ENCODE measurements around the gene RAB11A.

RAB11A gene

DNA sequence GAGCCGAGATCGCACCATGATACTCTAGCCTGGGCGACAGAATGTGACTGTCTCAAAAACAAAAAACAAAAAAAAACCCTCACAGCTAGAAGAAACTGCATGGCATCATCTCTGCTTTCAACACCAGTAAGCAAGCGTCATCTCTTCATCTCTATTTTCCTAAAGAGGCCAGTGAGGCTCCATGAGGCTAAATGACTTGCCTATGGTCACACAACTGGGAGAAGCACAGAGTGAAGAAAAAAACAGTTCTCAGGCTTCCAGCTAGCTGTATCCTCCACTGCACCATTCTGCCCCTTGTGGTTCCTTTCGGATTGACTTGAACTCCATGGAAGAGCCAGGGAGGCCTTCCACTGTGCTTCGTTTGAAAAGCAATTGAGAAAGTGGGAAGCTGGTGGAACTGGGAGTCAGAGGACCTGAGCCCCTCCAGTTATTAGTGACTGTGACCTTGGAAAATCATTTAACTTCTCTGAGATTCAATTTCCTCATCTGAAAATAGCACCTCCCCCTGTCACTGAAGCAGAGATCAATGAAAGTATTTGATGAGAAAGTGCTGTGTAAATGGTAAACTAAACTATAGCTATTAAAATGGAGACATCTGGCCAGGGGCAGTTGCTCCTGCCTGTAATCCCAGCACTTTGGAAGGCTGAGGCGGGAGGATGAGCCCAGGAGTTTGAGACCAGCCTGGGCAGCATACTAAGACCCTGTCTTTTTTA lies 45.1 kb upstream of the RAB11A start:
- Histone ChIP-seq H4K8ac (ENCODE audit: low read length) (no peak overlapping the region), H3K14ac (ENCODE audit: low read length in 2 of 2) (no peak overlapping the region), H2BK120ac (ENCODE audit: low read depth, low read length) (no peak overlapping the region), H3K4me2 (ENCODE audit: low read length, poor library complexity, severe bottlenecking) (no peak overlapping the region), H3K18ac (ENCODE audit: low read depth in 1 of 2, low read length in 2 of 2) (no peak overlapping the region), H3K4ac (ENCODE audit: low read depth in 1 of 2, low read length in 2 of 2) (no peak overlapping the region), H3K27me3 (ENCODE audit: control insufficient read depth in 1 of 2, insufficient read depth in 1 of 2, low read length in 2 of 2) (no peaks in the 10 kb centered on the region), H3K9ac (ENCODE audit: low read length) (peak overlapping the region; percentile 25), H3K36me3 (ENCODE audit: control insufficient read depth in 1 of 2, insufficient read depth in 2 of 2, low read depth in 1 of 2, low read length in 2 of 2) (no peaks in the 10 kb centered on the region), H2BK5ac (ENCODE audit: low read depth, low read length, poor library complexity, severe bottlenecking) (no peak overlapping the region), H2BK15ac (ENCODE audit: low read depth, poor library complexity, severe bottlenecking) (no peak overlapping the region), H4K91ac (ENCODE audit: low read length) (no peak overlapping the region), H3K79me1 (replicated peaks; ENCODE audit: low read length, poor library complexity, severe bottlenecking) (no peaks in the 10 kb centered on the region), H2BK12ac (ENCODE audit: low read length in 2 of 2) (no peak overlapping the region), H2AFZ (ENCODE audit: low read depth, low read length) (no peak overlapping the region), H3K4me3 (ENCODE audit: insufficient read depth in 1 of 2, low read depth in 1 of 2, low read length in 2 of 2) (no peak overlapping the region), H2AK5ac (ENCODE audit: low read length, severe bottlenecking) (no peak overlapping the region), H3K9me3 (ENCODE audit: control insufficient read depth, low read length) (no peaks in the 10 kb centered on the region), H3K4me1 (ENCODE audit: control insufficient read depth, insufficient read depth, low read depth, low read length) (no peaks in the 10 kb centered on the region), H3K23ac (ENCODE audit: low read length in 2 of 2) (no peak overlapping the region), H3K27ac (ENCODE audit: low read length, poor library complexity, severe bottlenecking) (no peak overlapping the region)
- WGBS: 69% methylated on average over 7 of the region's 7 CpGs
- peak; percentile 83 for DNase-seq

DNA sequence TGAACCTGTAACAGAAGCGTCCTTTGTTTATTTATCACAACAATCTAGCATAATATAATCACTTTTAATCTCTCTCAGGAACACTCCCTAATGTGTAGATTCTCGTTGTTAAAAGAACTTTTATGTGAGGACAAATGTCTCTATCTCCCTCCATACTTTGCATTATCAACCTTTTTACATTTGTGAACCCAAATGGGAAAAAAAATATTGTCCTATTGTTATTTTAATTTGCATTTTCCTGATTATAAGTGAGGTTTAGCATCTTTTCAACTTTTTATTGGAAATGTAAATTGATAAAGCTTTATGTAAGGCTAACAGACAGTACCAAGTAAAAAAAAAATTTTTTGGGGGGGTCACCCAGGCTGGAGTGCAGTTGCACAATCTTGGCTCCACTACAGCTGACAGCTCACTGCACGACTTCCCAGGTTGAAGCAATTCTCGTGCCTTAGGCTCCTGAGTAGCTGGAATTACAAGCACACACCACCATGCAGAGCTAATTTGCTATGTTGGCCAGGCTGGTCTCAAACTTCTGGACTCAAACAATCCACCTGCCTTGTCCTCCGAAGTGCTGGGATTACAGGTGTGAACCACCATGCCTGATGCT lies 44.2 kb upstream of the RAB11A start:
- no peak overlapping the region for H3K14ac ChIP-seq (ENCODE audit: low read length in 2 of 2)
- WGBS: 78% methylated on average over 5 of the region's 5 CpGs
- no peak overlapping the region for H2AK5ac ChIP-seq (ENCODE audit: low read length, severe bottlenecking)
- H2BK12ac ChIP-seq (ENCODE audit: low read length in 2 of 2): no peak overlapping the region
- H3K4me3 ChIP-seq (ENCODE audit: insufficient read depth in 1 of 2, low read depth in 1 of 2, low read length in 2 of 2): no peak overlapping the region
- no peak overlapping the region for H3K4ac ChIP-seq (ENCODE audit: low read depth in 1 of 2, low read length in 2 of 2)
- no peaks in the 10 kb centered on the region for H3K36me3 ChIP-seq (ENCODE audit: control insufficient read depth in 1 of 2, insufficient read depth in 2 of 2, low read depth in 1 of 2, low read length in 2 of 2)
- DNase-seq: peak; percentile 51
- H3K4me1 ChIP-seq (ENCODE audit: control insufficient read depth, insufficient read depth, low read depth, low read length): peaks cover 2% of the 10 kb centered on the region
- H3K9ac ChIP-seq (ENCODE audit: low read length): no peak overlapping the region
- H3K23ac ChIP-seq (ENCODE audit: low read length in 2 of 2): no peak overlapping the region
- no peaks in the 10 kb centered on the region for H3K79me1 ChIP-seq (replicated peaks; ENCODE audit: low read length, poor library complexity, severe bottlenecking)
- H3K27ac ChIP-seq (ENCODE audit: low read length, poor library complexity, severe bottlenecking): no peak overlapping the region
- H2AFZ ChIP-seq (ENCODE audit: low read depth, low read length): no peak overlapping the region
- H2BK5ac ChIP-seq (ENCODE audit: low read depth, low read length, poor library complexity, severe bottlenecking): no peak overlapping the region
- no peak overlapping the region for H4K91ac ChIP-seq (ENCODE audit: low read length)
- H4K8ac ChIP-seq (ENCODE audit: low read length): no peak overlapping the region
- no peaks in the 10 kb centered on the region for H3K27me3 ChIP-seq (ENCODE audit: control insufficient read depth in 1 of 2, insufficient read depth in 1 of 2, low read length in 2 of 2)
- no peak overlapping the region for H2BK120ac ChIP-seq (ENCODE audit: low read depth, low read length)
- no peak overlapping the region for H3K4me2 ChIP-seq (ENCODE audit: low read length, poor library complexity, severe bottlenecking)
- H2BK15ac ChIP-seq (ENCODE audit: low read depth, poor library complexity, severe bottlenecking): no peak overlapping the region
- H3K9me3 ChIP-seq (ENCODE audit: control insufficient read depth, low read length): no peaks in the 10 kb centered on the region
- no peak overlapping the region for H3K18ac ChIP-seq (ENCODE audit: low read depth in 1 of 2, low read length in 2 of 2)

DNA sequence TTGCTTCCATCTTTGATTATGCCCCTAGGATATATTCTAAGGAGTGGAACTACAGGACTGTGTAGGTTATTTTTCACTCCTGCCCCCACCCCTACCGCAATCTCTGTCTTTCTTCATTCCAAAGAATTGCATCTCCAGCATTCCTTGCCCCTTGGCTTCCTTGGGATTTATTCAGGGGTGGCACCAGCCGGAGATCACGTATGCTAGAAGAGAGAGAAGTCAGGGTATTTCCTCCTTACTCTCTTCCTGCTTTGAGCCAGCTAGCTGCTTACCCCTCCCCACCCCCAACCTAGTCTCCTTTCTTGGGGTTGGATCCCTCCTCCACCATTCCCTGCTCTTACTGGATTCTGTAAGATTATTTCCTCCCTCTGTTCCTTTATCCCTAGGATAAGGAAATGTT lies 42.2 kb upstream of the RAB11A start:
- H3K27me3 ChIP-seq (ENCODE audit: control insufficient read depth in 1 of 2, insufficient read depth in 1 of 2, low read length in 2 of 2): no peaks in the 10 kb centered on the region
- H3K4me3 ChIP-seq (ENCODE audit: insufficient read depth in 1 of 2, low read depth in 1 of 2, low read length in 2 of 2): no peak overlapping the region
- H3K27ac ChIP-seq (ENCODE audit: low read length, poor library complexity, severe bottlenecking): no peak overlapping the region
- WGBS: 88% methylated on average over 3 of the region's 3 CpGs
- no peak overlapping the region for H3K4ac ChIP-seq (ENCODE audit: low read depth in 1 of 2, low read length in 2 of 2)
- H2AFZ ChIP-seq (ENCODE audit: low read depth, low read length): no peak overlapping the region
- no peak overlapping the region for H3K9ac ChIP-seq (ENCODE audit: low read length)
- no peak overlapping the region for H3K23ac ChIP-seq (ENCODE audit: low read length in 2 of 2)
- H3K79me1 ChIP-seq (replicated peaks; ENCODE audit: low read length, poor library complexity, severe bottlenecking): no peaks in the 10 kb centered on the region
- H4K91ac ChIP-seq (ENCODE audit: low read length): no peak overlapping the region
- H2AK5ac ChIP-seq (ENCODE audit: low read length, severe bottlenecking): no peak overlapping the region
- H3K36me3 ChIP-seq (ENCODE audit: control insufficient read depth in 1 of 2, insufficient read depth in 2 of 2, low read depth in 1 of 2, low read length in 2 of 2): no peaks in the 10 kb centered on the region
- DNase-seq: no peak
- H2BK120ac ChIP-seq (ENCODE audit: low read depth, low read length): no peak overlapping the region
- no peak overlapping the region for H3K18ac ChIP-seq (ENCODE audit: low read depth in 1 of 2, low read length in 2 of 2)
- no peaks in the 10 kb centered on the region for H3K9me3 ChIP-seq (ENCODE audit: control insufficient read depth, low read length)
- H2BK12ac ChIP-seq (ENCODE audit: low read length in 2 of 2): peak overlapping the region in 1 of 2 experiments; percentile 6
- H3K4me2 ChIP-seq (ENCODE audit: low read length, poor library complexity, severe bottlenecking): no peak overlapping the region
- no peak overlapping the region for H2BK5ac ChIP-seq (ENCODE audit: low read depth, low read length, poor library complexity, severe bottlenecking)
- H4K8ac ChIP-seq (ENCODE audit: low read length): no peak overlapping the region
- peaks cover 2% of the 10 kb centered on the region for H3K4me1 ChIP-seq (ENCODE audit: control insufficient read depth, insufficient read depth, low read depth, low read length)
- no peak overlapping the region for H3K14ac ChIP-seq (ENCODE audit: low read length in 2 of 2)
- H2BK15ac ChIP-seq (ENCODE audit: low read depth, poor library complexity, severe bottlenecking): no peak overlapping the region

DNA sequence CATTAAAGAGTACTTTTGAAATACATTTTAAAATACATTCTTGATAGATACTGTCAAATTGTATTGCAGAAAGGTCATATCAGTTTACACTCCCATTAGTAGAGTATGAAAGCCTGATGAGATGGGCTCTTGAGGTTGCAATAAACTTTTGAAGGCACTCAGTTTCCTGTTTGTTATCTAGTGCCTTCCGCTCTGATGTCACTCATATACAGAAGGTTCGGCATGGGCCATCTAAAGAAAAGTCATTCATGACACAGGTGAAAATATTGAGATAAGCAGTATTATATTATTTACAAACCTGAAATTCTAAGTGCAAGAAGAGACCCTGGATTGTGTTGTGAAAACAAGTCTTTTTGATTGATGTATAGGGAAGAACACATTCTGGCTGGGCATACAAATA lies 40.7 kb upstream of the RAB11A start:
- Histone ChIP-seq H2BK5ac (ENCODE audit: low read depth, low read length, poor library complexity, severe bottlenecking) (no peak overlapping the region), H3K9ac (ENCODE audit: low read length) (no peak overlapping the region), H3K79me1 (replicated peaks; ENCODE audit: low read length, poor library complexity, severe bottlenecking) (no peaks in the 10 kb centered on the region), H4K91ac (ENCODE audit: low read length) (no peak overlapping the region), H3K18ac (ENCODE audit: low read depth in 1 of 2, low read length in 2 of 2) (no peak overlapping the region), H3K14ac (ENCODE audit: low read length in 2 of 2) (no peak overlapping the region), H2BK12ac (ENCODE audit: low read length in 2 of 2) (no peak overlapping the region), H3K27me3 (ENCODE audit: control insufficient read depth in 1 of 2, insufficient read depth in 1 of 2, low read length in 2 of 2) (no peaks in the 10 kb centered on the region), H2BK120ac (ENCODE audit: low read depth, low read length) (no peak overlapping the region), H3K4me1 (ENCODE audit: control insufficient read depth, insufficient read depth, low read depth, low read length) (peaks cover 4% of the 10 kb centered on the region), H3K4ac (ENCODE audit: low read depth in 1 of 2, low read length in 2 of 2) (no peak overlapping the region), H3K4me3 (ENCODE audit: insufficient read depth in 1 of 2, low read depth in 1 of 2, low read length in 2 of 2) (no peak overlapping the region), H3K36me3 (ENCODE audit: control insufficient read depth in 1 of 2, insufficient read depth in 2 of 2, low read depth in 1 of 2, low read length in 2 of 2) (no peaks in the 10 kb centered on the region), H2BK15ac (ENCODE audit: low read depth, poor library complexity, severe bottlenecking) (no peak overlapping the region), H2AFZ (ENCODE audit: low read depth, low read length) (no peak overlapping the region), H3K9me3 (ENCODE audit: control insufficient read depth, low read length) (no peaks in the 10 kb centered on the region), H4K8ac (ENCODE audit: low read length) (no peak overlapping the region), H3K27ac (ENCODE audit: low read length, poor library complexity, severe bottlenecking) (no peak overlapping the region), H3K4me2 (ENCODE audit: low read length, poor library complexity, severe bottlenecking) (no peak overlapping the region), H2AK5ac (ENCODE audit: low read length, severe bottlenecking) (no peak overlapping the region), H3K23ac (ENCODE audit: low read length in 2 of 2) (no peak overlapping the region)
- no peak for DNase-seq
- 100% methylated on average over 1 of the region's 2 CpGs for WGBS

Data from mesenchymal stem cell (in vitro differentiated cells and primary cell).